GM23338 (cell line): Measurements from ENCODE around the gene DCDC2. TPM values are rescaled to one million over a fixed set of nuclear protein-coding genes. Genes with fewer than 3 reads are reported as not detected.

ENCODE experiments used
- ATAC-seq: fragments of 200-7000 bp; cut with Tn5 transposase; 3 replicates; pipeline ENCODE4 v1.9.1; 2020
- DNase-seq: peaks from one replicate; pipeline ENCODE4 v3.0.0-alpha.2; 2015; ENCODE audit warnings: low spot score
- H2AFZ ChIP-seq: fragments of 200-600 bp; sonication (generic); 2 replicates; pipeline ENCODE4 v1.8.0; 2016; ENCODE audit warnings: antibody characterized with exemption, mild to moderate bottlenecking, moderate library complexity
- H3F3A ChIP-seq: fragments of 200-600 bp; sonication (generic); replicated peaks from 2 replicates; pipeline ENCODE4 v1.8.0; 2017; ENCODE audit warnings: antibody characterized with exemption, mixed run types, low read depth
- H3K27ac ChIP-seq: fragments of 200-600 bp; sonication (generic); 2 replicates; pipeline ENCODE4 v1.6.1; 2016; ENCODE audit warnings: low read depth
- H3K27me3 ChIP-seq: fragments of 200-600 bp; sonication (generic); 2 replicates; pipeline ENCODE4 v1.8.0; 2016; ENCODE audit warnings: mild to moderate bottlenecking, mixed run types, moderate library complexity; ENCODE audit not compliant: insufficient read depth
- H3K36me3 ChIP-seq: fragments of 200-600 bp; sonication (generic); 2 replicates; pipeline ENCODE4 v1.8.0; 2016; ENCODE audit warnings: mild to moderate bottlenecking; ENCODE audit not compliant: insufficient read depth
- H3K4me1 ChIP-seq: fragments of 200-600 bp; sonication (generic); 2 replicates; pipeline ENCODE4 v1.8.0; 2016; ENCODE audit warnings: mild to moderate bottlenecking, moderate library complexity; ENCODE audit not compliant: insufficient read depth
- H3K4me2 ChIP-seq: fragments of 200-600 bp; sonication (generic); 2 replicates; pipeline ENCODE4 v1.7.1; 2017; ENCODE audit warnings: mixed run types
- H3K4me3 ChIP-seq: fragments of 200-600 bp; sonication (generic); 2 replicates; pipeline ENCODE4 v1.6.1; 2016; ENCODE audit warnings: mixed run types
- H3K79me2 ChIP-seq: fragments of 200-600 bp; sonication (generic); replicated peaks from 2 replicates; pipeline ENCODE4 v1.8.0; 2017; ENCODE audit warnings: mild to moderate bottlenecking; ENCODE audit not compliant: insufficient read depth
- H3K9me2 ChIP-seq: fragments of 200-600 bp; sonication (generic); 2 replicates; pipeline ENCODE4 v1.8.0; 2017; ENCODE audit not compliant: insufficient read depth
- H4K20me1 ChIP-seq: fragments of 200-600 bp; sonication (generic); replicated peaks from 2 replicates; pipeline ENCODE4 v1.8.0; 2017; ENCODE audit warnings: mild to moderate bottlenecking; ENCODE audit not compliant: insufficient read depth
- H3K27ac Mint-ChIP-seq: 2 replicates; pipeline ENCODE4 v1.8.0; 2020; ENCODE audit warnings: inconsistent platforms, mild to moderate bottlenecking, moderate library complexity, mixed read lengths
- H3K27me3 Mint-ChIP-seq: 3 replicates; pipeline ENCODE4 v1.8.0; 2022; ENCODE audit warnings: low read depth, mild to moderate bottlenecking, moderate library complexity, mixed read lengths, inconsistent platforms; ENCODE audit not compliant: insufficient read depth, poor library complexity
- H3K36me3 Mint-ChIP-seq: 3 replicates; pipeline ENCODE4 v1.8.0; 2021; ENCODE audit warnings: low read depth, mild to moderate bottlenecking, inconsistent platforms, moderate library complexity, mixed read lengths
- H3K4me1 Mint-ChIP-seq: 3 replicates; pipeline ENCODE4 v1.8.0; 2020; ENCODE audit warnings: mild to moderate bottlenecking, inconsistent platforms, mixed read lengths
- H3K4me3 Mint-ChIP-seq: 3 replicates; pipeline ENCODE4 v1.8.0; 2021; ENCODE audit warnings: moderate library complexity, mild to moderate bottlenecking, inconsistent platforms, mixed read lengths
- H3K9me3 Mint-ChIP-seq: 3 replicates; pipeline ENCODE4 v1.8.0; 2020; ENCODE audit warnings: moderate library complexity, mild to moderate bottlenecking, inconsistent platforms, mixed read lengths
- CREB1 ChIP-seq: fragments of 250-450 bp; sonication (Bioruptor Pico); IDR thresholded peaks from 2 replicates; pipeline ENCODE4 v1.5.0; 2020; ENCODE audit warnings: low read depth, mild to moderate bottlenecking, moderate library complexity
- CTCF ChIP-seq, 2 experiments: fragments of 200-600 bp in 1 of 2; sonication (generic) in 1 of 2; conservative IDR thresholded peaks; 2 replicates each; pipeline versions ENCODE4 v1.5.1 to v1.6.1; 2016 to 2017; ENCODE audit warnings: antibody characterized with exemption in 2 of 2, low read depth in 2 of 2, mild to moderate bottlenecking in 2 of 2, moderate library complexity in 1 of 2
- ETS1 ChIP-seq: IDR thresholded peaks from 2 replicates; pipeline ENCODE4 v1.6.1; 2016; ENCODE audit warnings: antibody characterized with exemption
- EZH2 ChIP-seq: fragments of 200-600 bp; sonication (generic); IDR thresholded peaks from one replicate; pipeline ENCODE4 v1.8.0; 2017; ENCODE audit warnings: antibody characterized with exemption, mild to moderate bottlenecking, low read depth; ENCODE audit not compliant: unreplicated experiment
- EZH2phosphoT487 ChIP-seq: fragments of 200-600 bp; sonication (generic); IDR thresholded peaks from one replicate; pipeline ENCODE4 v1.8.1; 2018; ENCODE audit warnings: antibody characterized with exemption; ENCODE audit not compliant: unreplicated experiment
- JUNB ChIP-seq: IDR thresholded peaks from one replicate; pipeline ENCODE4 v1.6.1; 2016; ENCODE audit warnings: antibody characterized with exemption; ENCODE audit not compliant: unreplicated experiment
- NANOG ChIP-seq: IDR thresholded peaks from 2 replicates; pipeline ENCODE4 v1.6.1; 2016; ENCODE audit warnings: antibody characterized with exemption, borderline replicate concordance
- POLR2AphosphoS5 ChIP-seq: IDR thresholded peaks from 2 replicates; pipeline ENCODE4 v1.6.1; 2016; ENCODE audit warnings: antibody characterized with exemption, low read depth
- REST ChIP-seq: IDR thresholded peaks from one replicate; pipeline ENCODE4 v1.6.1; 2018; ENCODE audit warnings: antibody characterized with exemption; ENCODE audit not compliant: unreplicated experiment
- STAT1 ChIP-seq: IDR thresholded peaks from one replicate; pipeline ENCODE4 v1.6.1; 2016; ENCODE audit warnings: antibody characterized with exemption; ENCODE audit not compliant: unreplicated experiment
- ZNF114 ChIP-seq: fragments of 250-450 bp; sonication (Bioruptor Pico); IDR thresholded peaks from 2 replicates; pipeline ENCODE4 v1.5.0; 2020; ENCODE audit warnings: mild to moderate bottlenecking, moderate library complexity
- ZNF331 ChIP-seq: fragments of 250-450 bp; sonication (Bioruptor Pico); IDR thresholded peaks from 2 replicates; pipeline ENCODE4 v1.5.0; 2020; ENCODE audit warnings: low read depth, mild to moderate bottlenecking, moderate library complexity
- ZNF462 ChIP-seq: fragments of 250-450 bp; sonication (Bioruptor Pico); IDR thresholded peaks from 2 replicates; pipeline ENCODE4 v1.5.0; 2020; ENCODE audit warnings: mild to moderate bottlenecking, moderate library complexity
- polyA plus RNA-seq: library from polyadenylated mRNA; unstranded; fragments of >200 nt; fragmentation: Nextera tagmentation; extraction: Ambion mirVana; gene quantifications from 2 replicates; pipeline ENCODE4 v1.2.1, GENCODE V29; 2016
- total RNA-seq: library from RNA; depleted of rRNA; stranded (reverse); fragments of >200 nt; shearing (Covaris generic); gene quantifications from 2 replicates; pipeline ENCODE4 v1.2.3, GENCODE V29; 2014

DCDC2 gene
- total and polyA plus RNA-seq, 2 experiments from 2014 or later, result 0.59 to 0.79 TPM

GRCh38 chr6:24391756-24392405, 34.0 kb upstream of the DCDC2 start:
- no peak overlapping the region for H2AFZ ChIP-seq
- H3K27me3 Mint-ChIP-seq, result peaks cover 5% of the 10 kb centered on the region
- no peak overlapping the region for H3K27ac Mint-ChIP-seq
- no peak overlapping the region for H3K4me3 Mint-ChIP-seq
- H3K36me3 ChIP-seq, result 0 out of 2 replicates have a peak, but pooled peaks cover 3% of the 10 kb centered on the region
- DNase-seq (no peak), ATAC-seq (no peak)
- no peak overlapping the region for H3K27ac ChIP-seq
- no peaks in the 10 kb centered on the region for H3K79me2 ChIP-seq
- H3K4me1 ChIP-seq, result no peaks in the 10 kb centered on the region
- H3K4me2 ChIP-seq, result no peak overlapping the region
- H3K9me2 ChIP-seq, result 0 out of 2 replicates have a peak, but pooled peaks cover 4% of the 10 kb centered on the region
- no peaks in the 10 kb centered on the region for H3K4me1 Mint-ChIP-seq
- peaks cover 13% of the 10 kb centered on the region for H3K36me3 Mint-ChIP-seq
- TF ChIP-seq ETS1, result no peak
- TF ChIP-seq ZNF462, result no peak
- TF ChIP-seq NANOG, result no peak
- TF ChIP-seq ZNF114 (CRISPR knock-in tag), result no peak
- TF ChIP-seq CTCF (conservative IDR thresholded peaks at IDR 0.05; ENCODE audit: low read depth in 2 of 2), result no peak
- no peak for TF ChIP-seq JUNB
- no peak for TF ChIP-seq POLR2AphosphoS5
- no peak for TF ChIP-seq EZH2phosphoT487
- TF ChIP-seq EZH2, result no peak
- no peak for TF ChIP-seq REST
- TF ChIP-seq CREB1 (CRISPR knock-in tag), result no peak
- no peak for TF ChIP-seq STAT1
- TF ChIP-seq ZNF331 (CRISPR knock-in tag), result no peak
- H3K27me3 ChIP-seq, result no peaks in the 10 kb centered on the region
- peaks cover 13% of the 10 kb centered on the region for H3K9me3 Mint-ChIP-seq
- H4K20me1 ChIP-seq, result no peaks in the 10 kb centered on the region
- H3K4me3 ChIP-seq, result no peak overlapping the region
- no peaks in the 10 kb centered on the region for H3F3A ChIP-seq
